DLD1 (cell line): ENCODE data around the gene SKI.

Experiments
- in situ Hi-C: cut with HindIII; loops from 2 replicates; pipeline ENCODE4 v1.10.0; 2017; ENCODE audit warnings: low sequenced_read_pairs

Gene SKI

GRCh38 chr1:2206813-2207487 is 21.2 kb upstream of the SKI start:
- in situ Hi-C loops, result no loop called here

GRCh38 chr1:2208309-2209239 is 19.5 kb upstream of the SKI start:
- in situ Hi-C loops, result no loop called here

- in situ Hi-C loops, result loop anchor here (10.0 kb wide), 1 partner anchor 195 kb away; no protein-coding TSS in a partner anchor
These were observed 18.6 kb upstream of the SKI start for GRCh38 chr1:2209400-2210083.

GRCh38 chr1:2210084-2210653 is 17.9 kb upstream of the SKI start:
- in situ Hi-C loops, result loop anchor here (10.0 kb wide), 1 partner anchor 195 kb away; no protein-coding TSS in a partner anchor

GRCh38 chr1:2210786-2211185 is 17.3 kb upstream of the SKI start:
- in situ Hi-C loops, result loop anchor here (10.0 kb wide), 1 partner anchor 194 kb away; no protein-coding TSS in a partner anchor

- in situ Hi-C loops, result loop anchor here (10.0 kb wide), 1 partner anchor 193 kb away; no protein-coding TSS in a partner anchor
These were observed 15.9 kb upstream of the SKI start for GRCh38 chr1:2212274-2212531.

- in situ Hi-C loops, result loop anchor here (10.0 kb wide), 1 partner anchor 192 kb away; no protein-coding TSS in a partner anchor
These were observed 15.3 kb upstream of the SKI start for GRCh38 chr1:2212532-2213491.

- in situ Hi-C loops, result loop anchor here (10.0 kb wide), 1 partner anchor 191 kb away; no protein-coding TSS in a partner anchor
These were observed 14.3 kb upstream of the SKI start for GRCh38 chr1:2213576-2214505.

GRCh38 chr1:2214541-2215241 is 13.4 kb upstream of the SKI start:
- in situ Hi-C loops, result loop anchor here (10.0 kb wide), 1 partner anchor 190 kb away; no protein-coding TSS in a partner anchor

GRCh38 chr1:2215329-2215728 is 12.8 kb upstream of the SKI start:
- in situ Hi-C loops, result loop anchor here (10.0 kb wide), 1 partner anchor 189 kb away; no protein-coding TSS in a partner anchor

GRCh38 chr1:2215909-2216766 is 12.0 kb upstream of the SKI start:
- in situ Hi-C loops, result loop anchor here (10.0 kb wide), 1 partner anchor 189 kb away; no protein-coding TSS in a partner anchor

GRCh38 chr1:2216767-2217058 is 11.4 kb upstream of the SKI start:
- in situ Hi-C loops, result loop anchor here (10.0 kb wide), 1 partner anchor 188 kb away; no protein-coding TSS in a partner anchor

GRCh38 chr1:2221271-2221670 is 6.8 kb upstream of the SKI start:
- in situ Hi-C loops, result no loop called here

- in situ Hi-C loops, result no loop called here
These were observed 3.9 kb upstream of the SKI start for GRCh38 chr1:2224170-2224584.

GRCh38 chr1:2224631-2225428 is 3.3 kb upstream of the SKI start:
- in situ Hi-C loops, result no loop called here
